HepG2 (cell line): ENCODE results near the gene MRPL54. TPM values are rescaled to one million over a fixed set of nuclear protein-coding genes. Genes with fewer than 3 reads are reported as not detected.
A peak's percentile ranks its signal among the peaks of the same experiment; 100 is the strongest.

Experiments used
- ATAC-seq: fragments of 200-7000 bp; cut with Tn5 transposase; 3 replicates; pipeline ENCODE4 v1.9.1; 2020; ENCODE audit warnings: mild to moderate bottlenecking, moderate library complexity
- BruUV-seq: library from RNA; stranded (reverse); fragments of 400-500 nt; replicated peaks from 2 replicates; lab custom pipeline; 2021; lab: Mats Ljungman, UMichigan
- CTCF ChIA-PET: fragments of 300-600 bp; formaldehyde crosslinking; extraction: SDS; loops from one replicate; lab custom pipeline; 2021; ENCODE audit warnings: low total read pairs, inconsistent platforms, low intra/inter-chr PET ratio; lab: Yijun Ruan, JAX
- POLR2A ChIA-PET: fragments of 350-600 bp; sonication (Branson Sonifier 250); formaldehyde crosslinking; loops from one replicate; lab custom pipeline; 2020; ENCODE audit warnings: antibody characterized with exemption, inconsistent platforms; lab: Yijun Ruan, JAX
- DNase-seq: peaks from one replicate; pipeline ENCODE4 v3.0.0-alpha.2; 2015; ENCODE audit warnings: low spot score
- FAIRE-seq: peaks from 3 replicates; lab custom pipeline; 2011; peaks lifted over from hg19 to GRCh38; lab: Jason Lieb, UNC
- H2AFZ ChIP-seq: one replicate; pipeline ENCODE4 v1.6.1; 2011; ENCODE audit warnings: low read length, inconsistent platforms
- H3K27ac ChIP-seq: fragments of 300-600 bp; 3 replicates; pipeline ENCODE4 v1.8.0; 2011; ENCODE audit warnings: mixed run types, mild to moderate bottlenecking, mixed read lengths, low read length, inconsistent platforms; ENCODE audit not compliant: insufficient read depth; ENCODE audit errors: extremely low read length
- H3K27me3 ChIP-seq, 2 experiments: fragments of 200-600 bp in 1 of 2; 2 replicates in 1 of 2; 3 replicates in 1 of 2; pipeline versions ENCODE4 v1.6.0 to v1.8.0; 2011; ENCODE audit warnings: low read length in 2 of 2, mild to moderate bottlenecking in 2 of 2, moderate library complexity in 2 of 2, inconsistent platforms in 1 of 2; ENCODE audit not compliant: insufficient read depth in 2 of 2, control insufficient read depth in 1 of 2
- H3K36me3 ChIP-seq, 2 experiments: fragments of 200-600 bp in 1 of 2; replicated peaks in 1 of 2; 2 replicates in 1 of 2; 3 replicates in 1 of 2; pipeline versions ENCODE4 v1.5.1 to v1.8.0; 2011; ENCODE audit warnings: low read length in 2 of 2, inconsistent platforms in 1 of 2; ENCODE audit not compliant: insufficient read depth in 2 of 2, control insufficient read depth in 1 of 2
- H3K4me1 ChIP-seq: 2 replicates; pipeline ENCODE4 v1.5.1; 2012; ENCODE audit warnings: low read length, inconsistent platforms; ENCODE audit not compliant: insufficient read depth
- H3K4me2 ChIP-seq: 2 replicates; pipeline ENCODE4 v1.6.0; 2011; ENCODE audit warnings: low read depth, low read length, inconsistent platforms
- H3K4me3 ChIP-seq, 3 experiments: fragments of 200-600 bp in 1 of 3; sonication (generic), shearing (Covaris generic) in 1 of 3; replicated peaks in 1 of 3; 2 replicates each; pipeline ENCODE4 v1.5.1; 2011 to 2016; ENCODE audit warnings: low read length in 3 of 3, inconsistent platforms in 2 of 3, low read depth in 2 of 3, mild to moderate bottlenecking in 2 of 3, control low read depth in 1 of 3, mixed read lengths in 1 of 3; ENCODE audit not compliant: insufficient read depth in 1 of 3
- H3K79me2 ChIP-seq: one replicate; pipeline ENCODE4 v1.6.1; 2011; ENCODE audit warnings: low read length, inconsistent platforms; ENCODE audit not compliant: insufficient read depth
- H3K9ac ChIP-seq: 2 replicates; pipeline ENCODE4 v1.6.0; 2011; ENCODE audit warnings: mild to moderate bottlenecking, low read depth, low read length, inconsistent platforms; ENCODE audit not compliant: insufficient read depth
- H3K9me3 ChIP-seq: 2 replicates; pipeline ENCODE4 v1.5.1; 2012; ENCODE audit warnings: mild to moderate bottlenecking, low read length
- H4K20me1 ChIP-seq: 2 replicates; pipeline ENCODE4 v1.6.0; 2011; ENCODE audit warnings: inconsistent platforms, mild to moderate bottlenecking, low read length, moderate library complexity; ENCODE audit not compliant: insufficient read depth
- RBM39 ChIP-seq: fragments of 200-400 bp; formaldehyde crosslinking; IDR thresholded peaks from one replicate; pipeline ENCODE4 v1.6.1; 2018; ENCODE audit warnings: antibody characterized with exemption, mild to moderate bottlenecking, low read depth, low read length; ENCODE audit not compliant: poor library complexity, severe bottlenecking
- WGBS: methylation state at CpG from one replicate; pipeline ENCODE4 v1.1.6; 2017; ENCODE audit warnings: low lambda C conversion rate; 5-methylcytosine and 5-hydroxymethylcytosine counted together
- in situ Hi-C: cut with HindIII; loops from 2 replicates; pipeline ENCODE4 v1.10.0; 2017; ENCODE audit warnings: low pct_unique_long_range_greater_than_20kb; ENCODE audit not compliant: extremely low pct_ligation_motif_present
- intact Hi-C: fragments of 100-400 bp; cut with micrococcal nuclease; formaldehyde crosslinking; loops from one replicate; pipeline ENCODE4 v1.10.0; 2022; ENCODE audit not compliant: unreplicated experiment
- polyA plus RNA-seq, 8 experiments: library from polyadenylated mRNA; depleted of rRNA in 3 of 8; stranded (reverse) in 7 of 8; unstranded in 1 of 8; fragments of >200 nt; fragmentation: Illumina TruSeq in 4 of 8; extraction: Trizol in 4 of 8; gene quantifications; 2 replicates each; pipeline versions ENCODE4 v1.2.1 to v1.2.3, GENCODE V29; 2011 to 2016; ENCODE audit warnings: low read depth in 4 of 8, missing spikeins in 1 of 8, mixed read lengths in 1 of 8; ENCODE audit not compliant: insufficient read depth in 1 of 8
- total RNA-seq, 5 experiments: library from RNA; depleted of rRNA; stranded (reverse); fragments of >200 nt; fragmentation: Illumina TruSeq; extraction: Trizol; gene quantifications; 2 replicates each; pipeline ENCODE4 v1.2.3, GENCODE V29; 2016; ENCODE audit warnings: low read depth in 1 of 5
- TF ChIP-seq, protein P1 (sequence below): sonication (generic); formaldehyde crosslinking; IDR thresholded peaks from 2 replicates; pipeline ENCODE4 v1.5.1; 2020; ENCODE audit warnings: mild to moderate bottlenecking, missing genetic modification reagents, moderate library complexity

The MRPL54 gene
- total and polyA plus RNA-seq, 2 of the 13 experiments (the other 11 are each of a cell fraction or from before 2014, with no cell fraction given), result 36.8 to 66.9 TPM

GRCh38 chr19:3778899-3779723 is 16.6 kb downstream of the MRPL54 start:
- no TSS peak for BruUV-seq
- H3K79me2 ChIP-seq, result no peaks in the 10 kb centered on the region
- no peak for DNase-seq
- no peak overlapping the region for H3K4me3 ChIP-seq
- H3K27me3 ChIP-seq, result peaks cover 0 to 18% of the 10 kb centered on the region in 2 experiments; a peak in 4 of 5 replicates
- peak overlapping the region; percentile 18; the same call in 1 of the 2 replicates for H3K4me2 ChIP-seq
- in situ Hi-C loops (no loop called here), intact Hi-C loops (no loop called here)
- no peak for TF ChIP-seq RBM39
- TF ChIP-seq, protein P1, sequence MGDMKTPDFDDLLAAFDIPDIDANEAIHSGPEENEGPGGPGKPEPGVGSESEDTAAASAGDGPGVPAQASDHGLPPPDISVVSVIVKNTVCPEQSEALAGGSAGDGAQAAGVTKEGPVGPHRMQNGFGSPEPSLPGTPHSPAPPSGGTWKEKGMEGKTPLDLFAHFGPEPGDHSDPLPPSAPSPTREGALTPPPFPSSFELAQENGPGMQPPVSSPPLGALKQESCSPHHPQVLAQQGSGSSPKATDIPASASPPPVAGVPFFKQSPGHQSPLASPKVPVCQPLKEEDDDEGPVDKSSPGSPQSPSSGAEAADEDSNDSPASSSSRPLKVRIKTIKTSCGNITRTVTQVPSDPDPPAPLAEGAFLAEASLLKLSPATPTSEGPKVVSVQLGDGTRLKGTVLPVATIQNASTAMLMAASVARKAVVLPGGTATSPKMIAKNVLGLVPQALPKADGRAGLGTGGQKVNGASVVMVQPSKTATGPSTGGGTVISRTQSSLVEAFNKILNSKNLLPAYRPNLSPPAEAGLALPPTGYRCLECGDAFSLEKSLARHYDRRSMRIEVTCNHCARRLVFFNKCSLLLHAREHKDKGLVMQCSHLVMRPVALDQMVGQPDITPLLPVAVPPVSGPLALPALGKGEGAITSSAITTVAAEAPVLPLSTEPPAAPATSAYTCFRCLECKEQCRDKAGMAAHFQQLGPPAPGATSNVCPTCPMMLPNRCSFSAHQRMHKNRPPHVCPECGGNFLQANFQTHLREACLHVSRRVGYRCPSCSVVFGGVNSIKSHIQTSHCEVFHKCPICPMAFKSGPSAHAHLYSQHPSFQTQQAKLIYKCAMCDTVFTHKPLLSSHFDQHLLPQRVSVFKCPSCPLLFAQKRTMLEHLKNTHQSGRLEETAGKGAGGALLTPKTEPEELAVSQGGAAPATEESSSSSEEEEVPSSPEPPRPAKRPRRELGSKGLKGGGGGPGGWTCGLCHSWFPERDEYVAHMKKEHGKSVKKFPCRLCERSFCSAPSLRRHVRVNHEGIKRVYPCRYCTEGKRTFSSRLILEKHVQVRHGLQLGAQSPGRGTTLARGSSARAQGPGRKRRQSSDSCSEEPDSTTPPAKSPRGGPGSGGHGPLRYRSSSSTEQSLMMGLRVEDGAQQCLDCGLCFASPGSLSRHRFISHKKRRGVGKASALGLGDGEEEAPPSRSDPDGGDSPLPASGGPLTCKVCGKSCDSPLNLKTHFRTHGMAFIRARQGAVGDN, result peak; percentile 48; the same call in 1 of the 2 replicates
- H3K4me1 ChIP-seq, result 0 out of 2 replicates have a peak, but pooled peaks cover 5% of the 10 kb centered on the region
- H3K36me3 ChIP-seq, result no peaks in the 10 kb centered on the region
- no peaks in the 10 kb centered on the region for H4K20me1 ChIP-seq
- H3K9ac ChIP-seq, result no peak overlapping the region
- peaks cover 18% of the 10 kb centered on the region for H3K9me3 ChIP-seq
- CTCF ChIA-PET, result no interaction called here
- FAIRE-seq, result no peak
- 5% methylated on average over 10 of the region's 44 CpGs for WGBS
- ATAC-seq, result no peak; the same call in 2 of the 3 replicates
- H3K27ac ChIP-seq, result no peak overlapping the region
- POLR2A ChIA-PET, result interaction anchor here (2.1 kb wide), 1 partner anchor 17 kb away, joined by 6 read pairs; the partner anchor contains the start of gene MRPL54
- no peak overlapping the region for H2AFZ ChIP-seq
